ENCODE measurements around the gene CMTM4. TPM values are rescaled to one million over a fixed set of nuclear protein-coding genes. Genes with fewer than 3 reads are reported as not detected.

The CMTM4 gene
- total RNA-seq, 1 donor from 2014 or later = 20.1 TPM

GRCh38 chr16:66705790-66706505 is 9.4 kb upstream of the CMTM4 start:
- DNase-seq (ENCODE audit: low spot score in 2 of 2) = peak; percentile 24 to 87
- intact Hi-C loops (cut with DNase I) = no loop called here
- Histone ChIP-seq H3K27me3 (no peaks in the 10 kb centered on the region), H3K27ac (peak overlapping the region; percentile 75 to 76), H3K4me1 (peaks cover 9 to 13% of the 10 kb centered on the region in 2 donors), H3K9me3 (no peaks in the 10 kb centered on the region), H3K4me3 (no peak overlapping the region), H3K36me3 (no peaks in the 10 kb centered on the region)
- no peak for TF ChIP-seq CTCF (IDR thresholded peaks at IDR 0.05)

GRCh38 chr16:66703406-66704215 is 7.1 kb upstream of the CMTM4 start:
- H3K27ac ChIP-seq = peak overlapping the region; percentile 47 to 50
- intact Hi-C loops (cut with DNase I) = no loop called here
- H3K4me3 ChIP-seq = no peak overlapping the region
- peaks cover 9 to 13% of the 10 kb centered on the region in 2 donors for H3K4me1 ChIP-seq
- no peak for TF ChIP-seq CTCF (IDR thresholded peaks at IDR 0.05)
- DNase-seq (ENCODE audit: low spot score in 2 of 2) = no peak
- no peaks in the 10 kb centered on the region for H3K27me3 ChIP-seq
- no peaks in the 10 kb centered on the region for H3K9me3 ChIP-seq
- H3K36me3 ChIP-seq = no peaks in the 10 kb centered on the region

- no peak for TF ChIP-seq CTCF (IDR thresholded peaks at IDR 0.05)
- no peak overlapping the region for H3K4me3 ChIP-seq
- H3K27ac ChIP-seq = no peak overlapping the region
- H3K4me1 ChIP-seq = peaks cover 9 to 11% of the 10 kb centered on the region in 2 donors
- H3K9me3 ChIP-seq = no peaks in the 10 kb centered on the region
- intact Hi-C loops (cut with DNase I) = no loop called here
- no peaks in the 10 kb centered on the region for H3K27me3 ChIP-seq
- DNase-seq (ENCODE audit: low spot score in 2 of 2) = no peak
- no peaks in the 10 kb centered on the region for H3K36me3 ChIP-seq
Measured at GRCh38 chr16:66701516-66701915, 5.0 kb upstream of the CMTM4 start.

GRCh38 chr16:66701026-66701425 is 4.5 kb upstream of the CMTM4 start:
- Histone ChIP-seq H3K4me1 (peaks cover 7 to 9% of the 10 kb centered on the region in 2 donors), H3K36me3 (no peaks in the 10 kb centered on the region), H3K4me3 (no peak overlapping the region), H3K27ac (no peak overlapping the region), H3K9me3 (no peaks in the 10 kb centered on the region), H3K27me3 (no peaks in the 10 kb centered on the region)
- TF ChIP-seq CTCF (IDR thresholded peaks at IDR 0.05) = no peak
- DNase-seq (ENCODE audit: low spot score in 2 of 2) = no peak
- intact Hi-C loops (cut with DNase I) = no loop called here

- Histone ChIP-seq H3K4me3 (no peak overlapping the region), H3K4me1 (peaks cover 7 to 9% of the 10 kb centered on the region in 2 donors), H3K27me3 (no peaks in the 10 kb centered on the region), H3K9me3 (no peaks in the 10 kb centered on the region), H3K27ac (no peak overlapping the region), H3K36me3 (no peaks in the 10 kb centered on the region)
- intact Hi-C loops (cut with DNase I) = loop anchor here (5.0 kb wide), 1 partner anchor 227 kb away; the partner anchor contains the start of gene RRAD
- TF ChIP-seq CTCF (IDR thresholded peaks at IDR 0.05) = no peak
- no peak for DNase-seq (ENCODE audit: low spot score in 2 of 2)
Measured at GRCh38 chr16:66699898-66700297, 3.4 kb upstream of the CMTM4 start.
